ENCODE measurements around the gene ZFHX3. TPM values are rescaled to one million over a fixed set of nuclear protein-coding genes. Genes with fewer than 3 reads are reported as not detected.

Gene ZFHX3
- total and polyA plus RNA-seq, 3 donors from 2014 or later: 3.3 to 19.9 (median 15.7) TPM

DNA sequence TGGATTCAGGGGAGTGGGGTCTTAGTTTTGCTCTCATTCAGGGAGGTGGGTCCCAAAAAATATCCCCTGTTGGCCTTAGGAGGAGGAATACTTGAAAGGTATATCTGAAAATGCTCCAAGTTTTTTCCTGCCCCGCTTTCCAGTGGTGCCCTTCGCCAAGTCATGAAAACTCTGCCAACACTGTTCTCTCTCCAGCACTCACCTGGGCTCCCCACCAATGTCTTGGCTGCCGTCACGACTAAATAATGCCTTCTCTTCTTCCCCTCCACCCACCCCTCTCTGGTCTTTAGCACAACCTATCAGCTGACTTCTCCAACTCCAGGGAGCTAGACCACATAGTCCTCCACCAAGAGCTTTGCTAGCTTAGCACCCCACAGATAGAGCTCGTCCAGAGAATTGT, 30.6 kb downstream of the ZFHX3 start:
- Histone ChIP-seq H3K27ac (no peak overlapping the region), H3K9me3 (no peaks in the 10 kb centered on the region), H3K27me3 (no peaks in the 10 kb centered on the region), H3K4me1 (peaks cover 11% of the 10 kb centered on the region), H3K4me3 (no peak overlapping the region), H3K36me3 (ENCODE audit: low read depth, missing control alignments) (no peaks in the 10 kb centered on the region)
- no peak for DNase-seq
- TF ChIP-seq POLR2A (IDR thresholded peaks at IDR 0.05) (no peak), CTCF (IDR thresholded peaks at IDR 0.05) (no peak)
- WGBS, 2 donors: 94 to 100% methylated on average over 5 of the region's 5 CpGs
- intact Hi-C loops (cut with DNase I; ENCODE audit: low total_unique reads): no loop called here

DNA sequence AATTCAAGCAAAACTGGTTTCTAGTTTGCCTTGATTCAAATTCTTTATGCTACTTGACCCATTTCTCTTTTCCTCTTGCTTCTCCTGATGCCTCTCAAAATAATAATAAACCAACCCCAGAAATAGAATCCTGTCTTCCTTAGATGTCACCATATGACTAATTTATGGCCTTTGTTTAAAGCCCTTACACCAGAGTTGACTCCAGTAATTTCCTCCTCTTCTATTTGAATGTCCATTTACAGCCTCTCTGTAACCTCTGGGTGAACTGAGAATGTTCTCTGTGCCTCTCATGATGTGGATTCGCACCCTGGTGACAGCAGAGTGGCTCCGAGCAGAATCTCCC, 31.5 kb downstream of the ZFHX3 start:
- peaks cover 11% of the 10 kb centered on the region for H3K4me1 ChIP-seq
- no peak for DNase-seq
- no peak overlapping the region for H3K27ac ChIP-seq
- H3K36me3 ChIP-seq (ENCODE audit: low read depth, missing control alignments): no peaks in the 10 kb centered on the region
- H3K4me3 ChIP-seq: no peak overlapping the region
- no peaks in the 10 kb centered on the region for H3K9me3 ChIP-seq
- TF ChIP-seq CTCF (IDR thresholded peaks at IDR 0.05) (no peak), POLR2A (IDR thresholded peaks at IDR 0.05) (no peak)
- no peaks in the 10 kb centered on the region for H3K27me3 ChIP-seq
- intact Hi-C loops (cut with DNase I; ENCODE audit: low total_unique reads): no loop called here
- WGBS, 2 donors: 96 to 100% methylated on average over 2 of the region's 2 CpGs

- H3K9me3 ChIP-seq: no peaks in the 10 kb centered on the region
- WGBS, 2 donors: 89 to 95% methylated on average over 17 to 18 of the region's 18 CpGs
- intact Hi-C loops (cut with DNase I; ENCODE audit: low total_unique reads): no loop called here
- H3K4me3 ChIP-seq: no peak overlapping the region
- H3K4me1 ChIP-seq: peaks cover 11% of the 10 kb centered on the region
- no peak for DNase-seq
- TF ChIP-seq CTCF (IDR thresholded peaks at IDR 0.05) (no peak), POLR2A (IDR thresholded peaks at IDR 0.05) (no peak)
- no peaks in the 10 kb centered on the region for H3K36me3 ChIP-seq (ENCODE audit: low read depth, missing control alignments)
- H3K27me3 ChIP-seq: no peaks in the 10 kb centered on the region
- no peak overlapping the region for H3K27ac ChIP-seq
Measured at GRCh38 chr16:73015612-73016487, 32.1 kb downstream of the ZFHX3 start.

- TF ChIP-seq CTCF (IDR thresholded peaks at IDR 0.05): no peak
- no peak for TF ChIP-seq POLR2A (IDR thresholded peaks at IDR 0.05)
- WGBS, 2 donors: 95% methylated on average over 3 of the region's 3 CpGs
- H3K27me3 ChIP-seq: no peaks in the 10 kb centered on the region
- no peak overlapping the region for H3K4me3 ChIP-seq
- no peak overlapping the region for H3K27ac ChIP-seq
- intact Hi-C loops (cut with DNase I; ENCODE audit: low total_unique reads): no loop called here
- DNase-seq: no peak
- no peaks in the 10 kb centered on the region for H3K36me3 ChIP-seq (ENCODE audit: low read depth, missing control alignments)
- H3K4me1 ChIP-seq: peaks cover under 1% of the 10 kb centered on the region
- H3K9me3 ChIP-seq: no peaks in the 10 kb centered on the region
Measured at GRCh38 chr16:73014768-73015167, 33.2 kb downstream of the ZFHX3 start.

- no peak for TF ChIP-seq CTCF (IDR thresholded peaks at IDR 0.05)
- TF ChIP-seq POLR2A (IDR thresholded peaks at IDR 0.05): no peak
- H3K9me3 ChIP-seq: no peaks in the 10 kb centered on the region
- H3K4me1 ChIP-seq: no peaks in the 10 kb centered on the region
- no peaks in the 10 kb centered on the region for H3K36me3 ChIP-seq (ENCODE audit: low read depth, missing control alignments)
- H3K27me3 ChIP-seq: no peaks in the 10 kb centered on the region
- 93 to 95% methylated on average over 5 of the region's 5 CpGs for WGBS, 2 donors
- no peak overlapping the region for H3K27ac ChIP-seq
- H3K4me3 ChIP-seq: no peak overlapping the region
- no peak for DNase-seq
- intact Hi-C loops (cut with DNase I; ENCODE audit: low total_unique reads): no loop called here
Measured at GRCh38 chr16:73013974-73014373, 34.0 kb downstream of the ZFHX3 start.

Data from testis (tissue), 3 donors.